ENCODE measurements around the gene WNT4.

Gene WNT4

GRCh38 chr1:22128392-22128791 is 14.5 kb downstream of the WNT4 start:
- no peak for DNase-seq

DNA sequence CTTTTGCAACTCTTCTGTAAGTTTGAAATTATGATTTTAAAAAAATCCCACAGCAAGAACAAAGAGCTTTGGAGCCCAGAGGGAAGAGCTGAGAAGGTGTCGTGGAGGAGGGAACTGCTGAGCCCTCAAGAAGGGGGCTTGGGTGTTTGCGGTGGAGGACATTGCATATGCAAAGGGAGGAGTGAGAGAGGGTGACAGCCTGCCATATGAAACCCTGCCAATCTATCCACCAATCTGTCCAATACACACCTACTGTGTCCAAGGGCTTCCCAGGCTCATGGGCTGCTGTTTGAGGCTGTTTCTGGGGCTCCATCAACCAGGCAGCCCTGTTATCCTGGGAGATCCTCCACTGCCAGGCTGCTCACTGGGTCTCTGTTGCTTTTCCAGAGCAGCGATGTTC is 15.2 kb downstream of the WNT4 start:
- DNase-seq, result no peak

DNA sequence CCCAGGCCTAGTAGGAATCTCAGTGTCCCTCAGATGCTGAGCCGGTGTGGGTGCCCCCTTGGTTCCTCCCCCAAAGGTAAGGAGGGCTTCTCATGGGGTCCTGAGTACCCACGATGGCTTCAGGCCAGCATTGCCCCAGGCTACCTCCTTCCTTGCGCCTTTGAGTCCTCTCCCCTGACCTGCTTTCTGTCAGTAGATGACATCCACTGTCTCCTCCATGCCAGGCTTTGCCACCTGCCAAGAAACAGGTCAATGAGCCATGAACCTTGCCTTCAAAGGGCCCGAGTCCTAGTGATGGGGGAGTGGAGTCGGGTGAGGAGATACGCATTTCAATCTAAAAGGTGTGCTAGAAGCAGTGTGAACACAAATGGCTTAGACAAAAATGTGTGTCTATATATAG is 15.6 kb downstream of the WNT4 start:
- DNase-seq, result no peak

- no peak for DNase-seq
Measured at GRCh38 chr1:22126531-22126930, 16.4 kb downstream of the WNT4 start.

GRCh38 chr1:22124592-22125229 is 18.2 kb downstream of the WNT4 start:
- DNase-seq, result no peak

DNA sequence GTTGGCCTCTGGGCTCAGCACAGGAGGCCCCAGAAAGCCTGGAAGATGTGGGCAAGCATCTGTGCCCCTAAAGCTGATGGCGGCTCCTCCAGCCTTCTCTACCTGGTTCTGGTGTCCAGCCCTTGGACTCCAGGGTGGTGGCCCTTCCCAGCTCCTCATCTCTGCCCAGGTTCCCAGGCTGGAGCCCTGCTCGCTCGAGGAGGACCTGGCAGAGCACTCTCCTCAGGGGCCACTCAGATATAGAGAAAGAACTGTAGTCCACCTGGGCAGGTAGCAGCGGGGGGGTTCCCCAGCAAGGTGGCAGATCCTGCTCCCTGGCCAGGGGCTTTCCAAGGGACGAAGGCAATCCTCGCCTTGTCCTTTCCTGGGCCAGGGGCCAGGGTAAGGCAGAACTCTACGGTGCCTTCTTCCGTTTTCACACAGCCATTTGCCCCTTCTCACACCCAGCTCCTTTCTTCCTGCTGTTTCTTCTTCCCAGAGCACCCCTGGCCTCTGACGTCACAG is 18.9 kb downstream of the WNT4 start:
- no peak for DNase-seq

DNA sequence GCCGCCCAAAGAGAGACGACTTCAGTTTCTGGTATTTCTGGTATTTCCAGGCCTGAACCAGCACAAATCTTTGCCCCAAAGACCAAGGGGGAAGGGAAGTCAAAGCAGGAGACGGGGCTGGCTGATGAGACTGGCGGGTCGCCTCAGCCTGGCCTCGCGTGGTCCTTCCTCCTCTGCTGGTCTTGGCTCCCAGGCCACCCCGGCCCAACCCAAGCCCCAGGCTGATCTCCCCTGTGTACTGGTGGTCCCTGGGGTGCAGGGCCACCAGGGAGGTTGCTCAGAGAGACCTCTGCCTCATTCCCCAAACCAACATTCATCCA is 19.9 kb downstream of the WNT4 start:
- DNase-seq, result no peak

DNA sequence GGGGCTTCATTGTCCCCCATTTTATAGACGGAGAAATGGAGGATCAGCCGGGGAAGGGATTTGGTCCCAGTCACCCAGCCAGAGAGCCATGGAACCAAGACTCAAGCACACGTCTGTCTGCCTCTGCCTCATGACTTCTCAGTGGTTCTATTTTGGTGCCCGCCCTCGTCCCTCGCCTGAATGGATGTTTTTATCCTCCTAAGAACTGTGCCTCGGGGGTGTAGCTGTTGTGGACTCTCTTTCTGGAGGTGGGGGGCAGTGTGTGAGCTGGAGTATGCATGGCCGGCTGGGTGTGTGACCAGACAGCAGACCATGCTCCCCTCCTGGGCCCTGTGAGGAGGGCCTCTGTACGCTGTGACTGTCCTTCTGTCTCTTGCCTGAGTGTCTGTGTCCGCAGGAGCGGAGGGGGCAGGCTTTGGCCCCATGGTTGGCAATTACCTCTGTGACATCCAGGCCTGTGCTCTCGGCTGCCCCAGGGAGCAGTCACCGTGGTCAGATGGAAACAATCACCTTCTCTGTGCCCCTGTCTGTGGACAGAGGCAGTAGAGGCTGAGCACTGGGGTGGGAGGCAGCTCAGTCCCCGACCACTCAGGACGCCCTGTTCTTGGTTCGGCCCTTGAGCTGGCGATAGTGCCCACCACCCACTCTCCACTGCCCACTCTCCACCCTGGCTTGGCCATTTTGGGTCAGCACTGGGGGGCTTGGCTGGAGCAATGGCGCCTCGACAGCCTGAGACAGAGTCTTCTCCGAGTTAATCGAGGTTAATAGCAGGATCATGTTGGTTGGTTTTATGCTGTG is 20.4 kb downstream of the WNT4 start:
- DNase-seq, result no peak

DNA sequence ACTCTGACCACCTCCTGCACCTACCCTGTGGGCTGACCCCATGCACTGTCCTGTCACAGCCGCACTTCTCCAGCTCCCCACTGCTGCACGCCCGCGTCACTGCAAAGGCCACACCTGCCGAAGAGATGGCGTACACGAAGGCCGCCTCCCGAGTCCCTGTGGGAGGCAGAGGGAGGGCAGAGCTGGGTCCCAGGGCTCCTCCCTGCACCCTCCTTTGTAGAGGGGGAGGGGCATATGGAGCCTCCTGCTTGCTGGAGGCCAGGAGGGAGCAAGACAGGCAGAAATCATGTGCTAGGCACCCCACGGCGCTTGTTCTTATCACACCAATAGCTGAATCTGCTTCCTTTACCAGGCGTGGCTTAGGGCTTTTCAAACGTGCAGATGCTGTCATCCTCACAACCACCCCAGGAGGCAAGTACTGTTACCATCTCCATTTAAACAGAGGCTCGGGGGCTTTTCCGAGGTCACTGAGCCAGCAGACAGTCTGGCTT is 21.4 kb downstream of the WNT4 start:
- DNase-seq, result no peak

DNA sequence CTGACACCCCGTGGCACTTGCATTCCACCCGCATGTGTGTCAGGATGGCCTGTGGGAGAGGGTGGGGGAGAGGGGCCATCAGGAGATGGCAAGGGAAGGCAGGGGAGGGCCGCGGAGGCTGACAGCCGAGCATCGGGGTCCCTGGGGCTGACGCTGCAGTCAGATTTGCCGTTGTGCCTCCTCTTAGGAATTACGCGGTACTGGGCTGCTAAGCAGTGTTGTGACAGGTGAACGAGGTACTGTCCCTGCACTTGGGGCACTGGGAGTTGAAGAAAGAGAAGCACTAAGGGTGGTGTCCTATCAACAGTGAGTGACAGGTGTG is 22.5 kb downstream of the WNT4 start:
- DNase-seq, result no peak

- DNase-seq, result no peak
Measured at GRCh38 chr1:22119626-22120468, 23.1 kb downstream of the WNT4 start.

- no peak for DNase-seq
Measured at GRCh38 chr1:22118291-22118992, 24.5 kb downstream of the WNT4 start.

GRCh38 chr1:22117851-22118250 is 25.0 kb downstream of the WNT4 start:
- DNase-seq, result no peak

DNA sequence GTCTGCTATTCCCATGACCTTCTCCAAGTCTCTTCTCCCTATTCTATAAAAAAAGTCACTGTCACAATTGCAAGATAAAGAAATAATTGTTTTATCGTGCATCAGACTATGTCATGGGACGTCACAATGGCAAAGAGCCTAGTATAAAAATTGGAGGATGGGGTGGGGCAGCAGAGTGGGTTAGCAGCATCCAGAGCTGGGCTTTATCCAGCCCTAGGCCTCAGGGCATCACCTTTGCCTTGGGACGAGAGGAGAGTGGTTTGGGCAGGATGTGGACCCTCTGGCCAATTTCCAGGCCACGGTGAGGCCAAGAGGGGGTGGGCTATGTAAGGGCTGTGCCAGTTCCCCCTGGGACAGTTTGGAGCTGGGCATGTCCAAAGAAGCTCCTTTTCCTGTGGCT is 25.7 kb downstream of the WNT4 start:
- no peak for DNase-seq

- DNase-seq, result no peak
Measured at GRCh38 chr1:22115286-22115685, 27.6 kb downstream of the WNT4 start.

GRCh38 chr1:22114083-22115012 is 28.5 kb downstream of the WNT4 start:
- no peak for DNase-seq

GRCh38 chr1:22112554-22112953 is 30.3 kb downstream of the WNT4 start:
- DNase-seq, result no peak

DNA sequence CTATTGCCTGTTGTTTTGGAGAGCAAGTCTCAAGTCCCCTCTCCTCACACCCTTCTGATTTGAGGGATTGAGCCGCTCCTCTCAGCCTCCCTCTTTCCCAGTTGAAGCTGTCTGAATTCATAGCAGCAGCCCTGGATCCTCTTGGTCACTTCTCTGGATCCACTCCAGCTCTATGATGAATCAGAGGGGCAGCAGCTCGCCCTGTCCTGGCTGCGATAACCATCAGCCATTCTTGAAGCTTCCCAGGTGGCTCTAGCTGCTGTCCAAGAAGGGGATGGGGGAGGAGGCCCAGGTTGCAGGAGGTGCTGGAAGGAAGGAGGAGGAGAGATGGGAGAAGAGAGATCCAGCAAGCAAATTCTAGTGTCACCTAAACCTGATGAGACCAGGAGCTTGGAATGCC is 31.3 kb downstream of the WNT4 start:
- no peak for DNase-seq

DNA sequence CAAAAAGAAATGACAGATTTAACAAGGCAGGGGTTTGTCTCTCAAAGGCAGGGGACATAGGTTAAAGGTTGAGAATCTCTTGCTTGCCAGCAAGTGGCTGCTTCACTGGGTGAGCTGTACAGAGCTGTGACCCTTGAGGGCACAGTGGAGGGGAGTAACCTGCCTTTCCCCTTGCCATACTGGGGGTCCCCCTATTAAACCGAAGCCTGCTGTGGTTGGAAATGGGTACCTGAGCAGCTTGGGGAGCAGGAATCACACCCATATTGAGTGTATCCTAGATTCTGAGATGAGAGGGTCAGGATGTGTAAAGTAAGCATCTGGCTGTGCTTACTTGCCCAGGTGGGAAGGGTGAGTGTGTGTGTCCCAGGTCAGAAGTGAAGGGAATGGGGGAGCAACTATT is 31.8 kb downstream of the WNT4 start:
- DNase-seq, result no peak

DNA sequence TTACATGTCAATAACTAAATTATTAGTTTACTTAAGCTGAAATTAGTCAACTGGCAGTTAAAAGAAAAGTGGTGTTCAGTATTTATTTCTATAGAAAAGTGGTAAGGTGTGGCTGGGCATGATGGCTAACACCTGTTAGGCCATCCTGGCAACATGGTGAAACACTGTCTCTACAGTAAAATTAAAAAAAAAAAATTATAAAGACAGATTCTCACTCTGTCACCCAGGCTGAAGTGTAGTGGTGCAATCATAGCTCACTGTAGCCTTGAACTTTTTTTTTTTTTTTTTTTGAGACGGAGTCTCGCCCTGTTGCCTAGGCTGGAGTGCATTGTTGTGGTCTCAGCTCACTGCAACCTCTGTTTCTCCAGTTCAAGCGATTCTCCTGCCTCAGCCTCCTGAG is 32.9 kb downstream of the WNT4 start:
- DNase-seq, result no peak

DNA sequence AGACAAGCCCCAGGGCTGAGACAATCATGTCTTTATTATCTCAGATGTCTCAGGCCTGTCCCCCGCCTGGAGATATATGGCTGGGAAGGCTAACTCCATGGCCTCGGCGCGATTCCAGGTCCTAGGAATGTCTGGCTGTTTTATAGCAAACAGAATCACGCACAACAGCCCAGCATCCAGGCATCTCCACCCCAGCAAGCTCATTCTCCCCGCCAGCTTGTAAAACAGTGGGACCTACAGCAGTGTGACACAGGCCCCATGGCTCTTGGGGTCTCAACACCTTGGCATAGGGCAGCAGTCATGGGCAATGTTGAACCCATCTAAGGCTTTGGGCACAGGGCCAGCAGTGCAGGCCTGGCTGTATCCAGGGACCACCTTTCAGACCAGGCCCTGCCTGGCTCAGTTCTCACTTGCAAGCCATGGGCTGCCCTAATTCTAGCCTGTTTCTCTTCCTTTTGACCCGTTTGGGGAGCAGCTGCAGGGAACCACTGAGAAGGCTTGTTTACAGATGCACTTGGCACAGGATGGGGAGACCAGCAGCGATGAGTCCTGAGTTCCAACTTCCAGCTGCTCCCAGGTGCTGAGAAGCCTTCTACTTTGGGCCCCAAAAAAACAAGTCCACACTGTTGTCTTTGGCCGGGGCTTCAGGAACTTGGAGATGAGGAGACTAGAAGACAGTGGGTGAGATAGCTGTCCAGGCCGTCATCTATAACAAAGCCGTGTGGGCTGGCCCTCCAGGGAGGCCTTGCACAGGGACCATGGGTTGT is 34.4 kb downstream of the WNT4 start:
- no peak for DNase-seq
